GDM1 (cell line): ENCODE results near the gene METTL26.

Experiments used
- DNase-seq: peaks from one replicate; lab custom pipeline; 2025; lab: John Stamatoyannopoulos, UW

The METTL26 gene

DNA sequence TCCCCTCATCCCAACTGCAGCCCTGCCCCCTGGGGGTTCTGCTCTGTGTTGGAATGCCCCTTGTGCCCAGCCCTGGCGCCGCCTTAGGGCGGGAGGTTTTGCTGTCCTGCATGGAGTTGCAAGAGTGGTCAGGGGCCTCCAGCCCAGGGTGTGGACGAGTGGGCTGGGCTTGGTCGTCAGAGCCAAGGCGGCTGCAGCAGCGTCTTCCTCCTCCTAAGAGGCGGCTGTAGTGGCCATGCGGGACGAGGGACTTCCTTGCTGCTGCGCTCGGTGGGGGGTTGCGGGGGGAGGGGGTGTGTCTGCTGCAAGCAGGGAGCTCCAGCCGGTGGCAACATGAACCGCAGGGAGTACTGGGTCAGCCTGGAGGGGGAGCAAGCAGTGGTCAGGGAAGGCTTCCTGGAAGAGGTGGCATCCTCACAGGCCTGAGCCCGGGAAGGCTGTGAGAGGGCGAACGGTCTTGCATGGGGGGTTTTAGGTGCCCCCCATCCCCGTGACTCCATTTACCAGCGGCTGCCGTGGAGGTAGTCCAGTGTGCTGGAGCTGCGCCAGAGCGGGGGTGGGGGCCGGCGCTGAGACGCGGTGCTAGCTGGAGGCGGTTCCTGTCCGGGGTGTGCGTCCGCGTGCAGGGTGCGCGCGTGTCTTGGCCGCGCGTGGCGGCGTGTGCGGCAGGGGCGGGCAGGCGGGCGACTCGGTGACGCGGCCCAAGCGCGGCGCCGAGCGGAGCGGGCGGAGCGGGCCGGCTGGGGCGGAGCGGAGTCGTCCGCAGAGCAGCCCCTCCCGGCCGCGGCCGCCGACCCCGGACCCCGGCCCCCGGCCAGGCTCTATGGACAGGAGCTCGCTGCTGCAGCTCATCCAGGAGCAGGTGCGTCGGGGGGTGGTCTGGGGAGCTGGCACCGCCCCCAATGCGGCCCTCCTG lies 39.1 kb upstream of the METTL26 start, which contains the start of gene RHBDL1:
Gene RHBDL1, plus strand, starts transcription at position 704 of the 916 bp plus-strand sequence. Its CDS starts 120 bp downstream, at position 824.
- DNase-seq = no peak

DNA sequence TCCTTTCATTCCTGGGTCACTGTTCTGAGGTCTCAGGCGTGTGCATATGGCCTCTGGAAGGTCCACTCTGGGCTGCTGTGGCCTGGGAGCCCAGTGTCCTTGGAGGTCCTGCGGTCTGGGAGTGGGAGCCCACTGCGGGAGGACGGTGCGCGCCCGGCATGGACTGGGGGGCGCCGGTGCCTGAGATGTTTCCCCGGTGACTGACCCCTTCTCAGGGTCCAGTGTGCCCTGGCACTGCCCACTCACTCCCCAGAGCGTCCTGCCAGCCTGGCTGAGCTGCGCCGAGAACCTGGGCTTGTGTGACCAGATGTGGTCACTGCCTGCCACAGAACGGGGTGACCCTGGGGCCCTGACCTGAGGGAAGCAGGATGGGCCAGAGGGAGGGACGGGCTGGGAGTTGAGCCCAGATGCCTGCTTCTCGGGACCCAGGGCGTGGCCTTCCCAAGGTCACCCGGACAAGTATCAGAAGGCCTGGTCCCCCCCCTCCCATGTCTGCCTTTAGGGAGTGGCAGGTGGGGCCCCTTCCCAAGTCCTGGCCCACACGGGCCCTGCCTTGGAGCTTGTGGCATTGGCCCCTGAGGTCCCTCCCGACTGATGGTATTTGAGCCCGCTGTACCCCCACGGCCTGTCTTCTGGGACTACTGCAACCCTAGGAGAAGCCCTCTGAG lies 38.2 kb upstream of the METTL26 start:
- DNase-seq = no peak

DNA sequence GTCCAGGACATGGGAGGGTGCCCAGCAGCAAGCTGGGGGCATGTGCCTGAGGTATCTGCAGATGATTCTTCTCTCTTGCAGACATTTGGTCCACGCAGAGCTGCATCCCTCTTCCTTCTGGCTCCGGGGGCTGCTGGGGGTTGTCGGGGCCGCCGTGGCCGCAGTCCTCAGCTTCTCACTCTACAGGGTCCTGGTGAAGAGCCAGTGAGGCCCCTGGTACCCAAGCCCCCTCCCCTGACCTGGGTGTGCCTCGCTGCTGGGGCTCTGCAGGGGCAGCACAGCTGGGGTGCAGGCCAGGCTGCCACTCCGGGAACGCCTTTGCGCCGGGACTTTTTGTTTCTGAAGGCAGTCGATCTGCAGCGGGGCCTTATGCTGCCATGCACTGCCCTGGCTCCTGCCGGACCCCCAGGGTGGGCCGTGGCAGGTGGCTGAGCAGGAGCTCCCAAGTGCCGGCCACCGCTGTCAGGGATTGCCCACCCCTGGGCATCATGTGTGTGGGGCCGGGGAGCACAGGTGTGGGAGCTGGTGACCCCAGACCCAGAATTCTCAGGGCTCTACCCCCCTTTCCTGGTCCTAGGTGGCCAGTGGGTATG lies 37.4 kb upstream of the METTL26 start:
- DNase-seq = no peak

DNA sequence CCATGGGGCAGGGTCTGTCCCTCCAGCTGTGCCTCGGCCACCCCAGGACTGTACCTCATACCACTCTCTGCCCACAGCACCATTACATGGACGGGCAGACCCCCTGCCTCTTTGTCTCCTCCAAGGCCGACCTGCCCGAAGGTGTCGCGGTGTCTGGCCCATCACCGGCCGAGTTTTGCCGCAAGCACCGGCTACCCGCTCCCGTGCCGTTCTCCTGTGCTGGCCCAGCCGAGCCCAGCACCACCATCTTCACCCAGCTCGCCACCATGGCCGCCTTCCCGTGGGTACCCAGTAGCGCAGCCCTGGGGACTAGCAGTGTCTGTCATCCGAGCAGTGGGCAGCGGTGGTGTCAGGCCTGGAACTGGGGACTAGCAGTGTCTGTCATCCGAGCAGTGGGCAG lies 36.7 kb upstream of the METTL26 start:
- no peak for DNase-seq

DNA sequence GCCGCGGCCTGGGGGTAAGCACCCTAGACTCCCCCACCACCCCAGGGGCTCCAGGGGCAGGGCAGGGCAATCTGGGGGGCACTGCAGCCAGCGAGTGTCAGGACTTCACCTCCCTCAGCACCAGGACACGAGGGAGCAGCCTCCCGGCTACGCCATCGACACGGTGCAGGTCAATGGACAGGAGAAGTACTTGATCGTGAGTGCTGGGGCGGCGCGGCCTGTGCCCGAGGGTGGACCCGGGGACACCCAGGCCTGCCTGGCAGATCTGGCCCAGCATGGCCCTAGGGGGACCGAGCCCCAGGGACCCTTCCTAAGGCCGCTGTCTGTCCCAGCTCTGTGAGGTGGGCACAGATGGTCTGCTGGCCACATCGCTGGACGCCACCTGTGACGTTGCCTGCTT lies 36.3 kb upstream of the METTL26 start:
- DNase-seq = no peak

DNA sequence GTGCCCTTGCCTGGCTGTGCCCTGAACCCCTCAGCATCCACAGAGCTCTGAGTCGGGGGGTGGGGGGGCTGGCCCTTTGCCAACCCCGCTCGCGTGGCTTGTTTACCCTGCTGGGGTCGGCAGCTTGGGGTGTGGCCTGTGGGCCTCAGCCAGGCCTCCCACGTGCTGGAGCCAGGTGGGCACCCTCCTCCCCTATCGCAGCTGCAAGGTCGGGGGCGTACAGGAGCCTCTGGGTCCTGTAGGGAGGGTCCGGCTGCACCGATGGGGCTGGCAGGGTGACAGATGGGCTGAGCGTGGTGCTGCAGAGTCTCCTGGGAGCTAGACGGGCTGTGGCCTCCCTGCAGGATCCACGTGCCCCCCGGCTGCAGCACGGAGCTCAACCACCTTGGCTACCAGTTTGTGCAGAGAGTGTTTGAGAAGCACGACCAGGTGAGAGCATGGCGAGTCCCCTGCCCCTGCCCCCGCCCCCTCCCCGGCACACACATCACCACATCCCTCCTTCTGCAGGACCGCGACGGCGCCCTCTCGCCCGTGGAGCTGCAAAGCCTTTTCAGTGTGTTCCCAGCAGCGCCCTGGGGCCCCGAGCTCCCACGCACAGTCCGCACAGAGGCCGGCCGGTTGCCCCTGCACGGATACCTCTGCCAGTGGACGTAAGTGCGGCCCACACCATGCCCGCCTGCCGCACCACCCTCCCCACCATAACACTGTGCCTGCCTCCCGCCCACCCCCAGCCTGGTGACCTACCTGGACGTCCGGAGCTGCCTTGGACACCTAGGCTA lies 35.4 kb upstream of the METTL26 start:
- DNase-seq = no peak

DNA sequence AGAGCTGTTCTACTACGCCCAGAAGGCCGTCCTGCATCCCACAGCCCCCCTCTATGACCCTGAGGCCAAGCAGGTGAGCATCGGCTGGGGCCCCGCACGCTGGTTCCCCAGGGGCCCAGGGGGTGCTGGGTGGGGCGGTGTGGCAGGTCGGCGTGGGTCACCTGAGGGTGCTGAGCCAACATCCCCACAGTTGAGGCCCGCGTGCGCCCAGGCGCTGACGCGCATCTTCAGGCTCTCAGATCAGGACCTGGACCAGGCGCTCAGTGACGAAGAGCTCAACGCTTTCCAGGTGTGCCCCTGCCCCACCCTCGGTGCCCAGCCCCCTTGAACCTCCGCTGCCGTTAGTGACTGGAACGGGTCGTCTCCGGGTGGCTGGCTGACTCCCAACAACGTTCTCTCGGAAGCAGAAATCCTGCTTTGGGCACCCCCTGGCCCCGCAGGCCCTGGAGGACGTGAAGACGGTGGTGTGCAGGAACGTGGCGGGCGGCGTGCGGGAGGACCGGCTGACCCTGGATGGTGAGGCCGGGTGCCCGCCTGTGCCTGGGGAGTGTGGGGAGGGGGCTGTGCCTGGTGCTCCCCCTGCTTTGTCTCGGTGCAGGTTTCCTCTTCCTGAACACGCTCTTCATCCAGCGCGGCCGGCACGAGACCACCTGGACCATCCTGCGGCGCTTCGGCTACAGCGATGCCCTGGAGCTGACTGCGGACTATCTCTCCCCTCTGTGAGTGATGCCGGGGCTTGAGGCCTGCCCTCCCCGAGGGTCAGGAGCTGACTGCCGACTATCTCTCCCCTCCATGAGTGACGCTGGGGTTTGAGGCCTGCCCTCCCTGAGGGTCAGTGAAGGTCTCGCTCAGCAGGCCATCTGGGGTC lies 34.6 kb upstream of the METTL26 start:
- DNase-seq = no peak

DNA sequence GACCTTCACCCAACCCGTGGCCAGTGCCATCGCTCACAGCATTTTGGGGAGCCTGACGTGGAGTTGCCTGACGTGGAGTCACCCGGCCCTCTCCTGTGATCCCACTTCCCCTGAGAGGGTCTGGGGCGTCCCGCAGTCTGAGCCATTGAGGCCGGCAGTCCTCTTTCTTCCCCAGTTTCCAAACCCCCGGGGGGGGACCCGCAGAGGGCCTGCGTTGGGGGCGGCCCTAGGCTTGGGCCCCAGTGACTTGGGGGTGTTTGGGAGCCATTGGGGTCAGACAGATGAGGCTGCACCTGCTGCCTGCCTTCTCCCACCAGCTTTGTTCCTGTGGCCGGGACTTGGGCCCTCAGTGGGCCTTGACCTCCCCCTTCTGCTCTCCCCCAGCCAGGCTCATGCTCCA lies 33.6 kb upstream of the METTL26 start:
- DNase-seq = no peak

DNA sequence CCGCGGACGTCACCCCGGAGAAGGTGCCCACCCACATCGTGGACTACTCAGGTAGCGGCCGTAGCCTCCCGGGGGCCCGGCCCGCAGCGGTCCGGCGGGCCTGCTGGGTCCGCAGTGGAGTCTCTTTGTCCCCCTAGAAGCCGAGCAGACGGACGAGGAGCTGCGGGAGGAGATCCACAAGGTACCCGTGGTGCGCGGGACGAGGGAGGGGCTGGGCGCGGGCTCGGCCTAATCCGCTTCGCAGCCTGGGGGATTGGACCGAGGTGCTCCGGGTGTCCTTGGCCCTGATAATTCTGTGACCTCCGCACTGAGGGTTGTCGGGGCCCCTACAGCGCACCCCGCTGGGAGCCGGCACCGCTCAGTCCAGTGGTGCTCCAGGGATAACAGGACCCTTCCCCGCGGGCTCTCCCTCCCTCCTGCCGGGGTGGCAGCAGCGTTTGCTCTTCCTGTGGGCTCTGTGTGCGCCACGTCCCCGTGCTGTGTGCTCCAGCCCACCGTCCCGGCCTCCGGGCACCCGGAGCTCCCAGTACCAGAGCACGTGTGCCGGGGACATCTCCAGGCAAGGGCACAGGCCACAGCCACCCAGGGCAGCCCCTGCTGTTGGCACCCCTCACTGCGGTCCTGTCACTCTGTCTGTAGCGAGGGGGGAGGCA lies 32.5 kb upstream of the METTL26 start:
- no peak for DNase-seq

DNA sequence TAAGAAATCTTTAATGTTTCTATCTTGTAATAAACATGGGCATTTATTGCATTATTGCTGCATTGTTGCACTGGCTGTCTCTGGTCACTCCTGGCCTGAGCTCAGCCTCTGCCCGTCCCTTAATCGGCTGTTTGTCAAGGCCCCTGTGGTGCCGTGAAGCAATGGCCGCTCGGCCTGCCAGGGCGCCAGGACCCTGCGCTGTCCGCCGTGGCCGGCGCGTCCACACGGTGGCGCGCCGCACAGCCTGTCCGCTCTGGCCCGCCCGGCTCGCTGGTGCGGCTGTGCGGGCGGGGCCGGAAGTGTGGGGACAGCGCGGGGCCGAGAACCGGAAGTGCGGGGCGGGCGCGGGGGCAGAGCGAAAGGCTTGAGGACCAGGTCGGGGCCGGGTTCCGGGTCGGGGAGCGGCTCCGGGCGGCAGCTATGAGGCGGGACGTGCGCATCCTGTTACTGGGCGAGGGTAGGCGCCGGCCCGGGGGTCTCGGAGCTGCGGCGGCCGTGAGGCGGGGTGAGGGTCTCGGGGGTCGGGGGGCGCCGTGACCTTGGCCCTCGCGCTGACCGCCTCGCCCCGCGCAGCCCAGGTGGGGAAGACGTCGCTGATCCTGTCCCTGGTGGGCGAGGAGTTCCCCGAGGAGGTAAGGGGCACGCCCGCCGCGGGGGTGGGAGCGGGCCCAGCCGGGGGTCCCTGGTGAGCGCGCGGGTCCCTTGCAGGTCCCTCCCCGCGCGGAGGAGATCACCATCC lies 31.8 kb upstream of the METTL26 start, which contains the start of gene RHOT2:
Gene RHOT2, plus strand, starts transcription at position 353 of the 739 bp plus-strand sequence. Its CDS starts 68 bp downstream, at position 421.
- peak; percentile 90 for DNase-seq

DNA sequence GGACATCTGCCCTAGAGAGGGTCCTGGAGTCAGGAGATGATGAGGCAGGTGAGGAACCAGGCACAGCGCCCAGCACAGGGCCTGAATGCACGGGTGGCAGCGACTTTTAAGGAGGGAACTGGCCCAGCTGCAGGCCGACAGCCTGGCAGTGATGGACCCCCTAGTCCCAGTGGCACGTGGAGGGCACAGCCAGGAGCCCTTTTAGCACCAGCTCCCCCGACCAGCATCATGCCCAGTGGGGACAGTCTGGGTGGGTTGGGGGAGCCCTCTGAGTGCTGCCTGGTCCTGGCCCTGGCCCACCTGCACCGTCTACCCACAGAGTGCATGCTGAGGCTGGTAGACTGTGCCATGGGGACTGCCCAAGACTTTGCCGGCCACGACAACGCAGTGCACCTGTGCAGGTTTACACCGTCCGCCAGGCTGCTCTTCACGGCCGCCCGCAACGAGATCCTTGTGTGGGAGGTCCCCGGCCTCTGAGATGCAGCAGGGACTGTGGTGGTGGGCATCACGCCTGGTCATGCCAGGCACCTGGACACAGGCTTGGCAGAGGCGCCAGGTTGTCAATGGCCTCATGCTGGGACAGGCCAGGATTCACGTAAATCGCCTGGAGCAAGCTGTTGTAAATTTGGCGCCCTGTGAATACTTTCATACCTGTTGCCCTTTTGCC lies 31.1 kb upstream of the METTL26 start:
- no peak for DNase-seq

DNA sequence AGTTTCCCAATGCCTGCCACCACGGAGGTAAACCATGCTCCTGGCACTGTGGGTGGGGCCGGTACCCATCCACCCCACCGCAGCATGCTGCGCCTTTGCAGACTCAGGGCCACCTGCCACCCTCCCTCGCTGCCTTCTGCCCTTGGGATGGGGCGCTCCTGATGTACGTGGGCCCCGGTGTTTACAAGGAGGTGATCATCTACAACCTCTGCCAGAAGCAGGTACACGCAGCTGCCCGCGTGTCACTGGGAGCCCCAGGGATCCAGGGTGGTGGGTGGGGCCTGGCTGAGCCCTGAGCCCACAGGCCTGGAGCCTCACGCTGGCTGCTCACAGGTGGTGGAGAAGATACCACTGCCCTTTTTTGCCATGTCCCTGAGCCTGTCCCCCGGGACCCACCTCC lies 30.5 kb upstream of the METTL26 start:
- no peak for DNase-seq

DNA sequence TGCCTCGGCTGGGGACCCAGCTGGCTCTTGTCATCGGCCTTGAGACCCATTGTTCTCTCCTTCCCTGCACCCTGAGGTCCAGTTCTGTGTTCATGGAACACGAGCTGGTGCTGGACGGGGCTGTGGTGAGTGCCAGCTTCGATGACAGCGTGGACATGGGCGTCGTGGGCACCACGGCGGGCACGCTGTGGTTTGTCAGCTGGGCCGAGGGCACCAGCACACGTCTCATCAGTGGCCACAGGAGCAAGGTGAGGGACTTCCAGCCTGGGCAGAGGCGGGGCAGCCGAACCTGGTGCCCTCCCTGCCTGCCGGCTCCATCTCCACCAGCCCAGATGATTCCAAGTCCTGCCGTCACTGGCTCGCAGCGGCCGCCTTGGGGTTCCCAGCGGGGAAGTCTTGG lies 26.5 kb upstream of the METTL26 start:
- DNase-seq = no peak

DNA sequence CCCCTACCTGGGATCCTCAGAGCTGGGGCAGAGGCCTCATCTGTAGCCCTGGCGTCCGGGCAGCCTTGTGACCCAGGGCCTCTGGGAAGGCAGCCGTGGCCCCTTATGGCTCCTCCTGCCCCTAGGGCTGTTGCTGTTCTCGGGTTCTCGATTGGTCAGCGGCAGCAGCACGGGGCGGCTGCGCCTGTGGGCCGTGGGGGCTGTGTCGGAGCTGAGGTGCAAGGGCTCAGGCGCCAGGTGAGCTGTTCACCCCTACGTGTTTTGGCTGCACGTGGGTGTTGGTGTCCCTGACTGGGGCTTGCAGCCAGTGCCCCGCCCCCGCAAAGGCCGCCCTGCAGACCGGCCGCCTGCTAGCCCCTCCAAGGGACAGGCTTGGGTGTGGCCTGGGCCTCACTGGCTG lies 26.0 kb upstream of the METTL26 start:
- no peak for DNase-seq

DNA sequence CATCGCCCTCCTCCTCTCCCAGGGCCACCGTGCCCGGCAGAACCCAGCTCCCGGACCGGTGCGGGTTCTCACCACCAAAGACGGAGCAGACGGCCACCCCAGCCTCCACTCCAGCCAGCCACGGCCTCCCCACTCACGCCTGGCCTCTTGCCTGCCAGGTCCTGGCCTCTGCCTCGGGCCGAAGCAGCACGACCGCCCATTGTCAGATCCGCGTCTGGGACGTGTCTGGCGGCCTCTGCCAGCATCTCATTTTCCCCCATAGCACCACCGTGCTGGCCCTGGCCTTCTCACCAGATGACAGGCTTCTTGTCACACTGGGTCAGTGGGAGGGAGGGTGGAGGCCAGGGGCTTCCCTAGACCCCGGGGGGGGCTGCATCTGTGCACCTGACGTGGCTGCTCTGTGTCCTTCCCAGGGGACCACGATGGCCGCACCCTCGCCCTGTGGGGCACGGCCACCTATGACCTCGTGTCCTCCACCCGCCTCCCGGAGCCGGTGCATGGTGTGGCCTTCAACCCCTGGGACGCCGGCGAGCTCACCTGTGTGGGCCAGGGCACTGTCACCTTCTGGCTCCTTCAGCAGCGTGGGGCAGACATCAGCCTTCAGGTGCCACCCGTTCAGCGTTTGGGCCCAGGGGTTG lies 25.2 kb upstream of the METTL26 start:
- DNase-seq = no peak

DNA sequence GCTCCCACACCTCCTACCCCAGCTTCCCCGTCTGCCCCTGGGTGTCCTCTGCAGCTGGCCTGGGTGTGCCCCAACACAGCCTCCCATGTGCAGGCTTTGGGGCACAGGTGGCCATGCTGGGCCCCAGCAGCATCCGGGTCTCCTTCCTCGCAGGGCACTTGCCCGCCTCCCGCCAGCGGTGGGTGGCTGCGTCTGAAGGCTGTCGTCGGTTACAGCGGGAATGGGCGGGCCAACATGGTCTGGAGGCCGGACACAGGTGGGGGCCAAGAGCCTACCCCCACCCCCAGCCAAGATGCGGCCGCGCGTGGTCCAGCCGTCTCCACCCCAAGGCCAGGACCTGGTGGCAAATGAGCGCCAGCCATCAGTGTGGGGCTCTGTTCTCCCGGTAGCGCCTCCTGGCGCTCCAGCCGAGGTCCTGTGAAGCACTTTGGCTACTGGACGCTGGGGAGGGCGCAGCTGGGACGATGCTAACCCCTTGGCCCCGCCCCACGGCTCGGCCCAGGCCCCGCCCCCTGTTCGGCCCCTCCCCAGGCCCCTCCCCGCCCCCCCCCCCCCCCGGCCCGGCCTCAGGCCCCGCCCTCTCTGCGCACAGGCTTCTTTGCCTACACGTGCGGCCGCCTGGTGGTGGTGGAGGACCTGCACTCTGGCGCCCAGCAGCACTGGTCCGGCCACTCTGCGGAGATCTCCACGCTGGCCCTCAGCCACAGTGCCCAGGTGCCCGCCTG lies 24.5 kb upstream of the METTL26 start:
- DNase-seq = no peak

DNA sequence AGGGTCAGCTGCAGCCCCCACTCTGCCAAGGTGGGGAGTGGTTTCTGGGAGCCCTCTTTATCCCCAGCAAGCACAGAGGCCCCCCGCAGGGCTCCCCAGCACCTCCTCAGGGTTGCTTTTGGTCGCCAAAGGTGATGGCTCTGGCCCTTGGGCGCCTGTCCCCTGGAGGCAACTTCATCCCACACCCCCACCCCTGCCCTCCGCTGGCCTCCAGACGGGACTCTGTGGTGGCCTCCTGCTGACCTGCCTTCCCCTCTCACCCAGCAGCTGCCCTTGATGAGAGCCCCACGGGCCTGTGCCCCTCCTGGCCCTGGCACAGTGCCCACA lies 24.0 kb upstream of the METTL26 start:
- no peak for DNase-seq

DNA sequence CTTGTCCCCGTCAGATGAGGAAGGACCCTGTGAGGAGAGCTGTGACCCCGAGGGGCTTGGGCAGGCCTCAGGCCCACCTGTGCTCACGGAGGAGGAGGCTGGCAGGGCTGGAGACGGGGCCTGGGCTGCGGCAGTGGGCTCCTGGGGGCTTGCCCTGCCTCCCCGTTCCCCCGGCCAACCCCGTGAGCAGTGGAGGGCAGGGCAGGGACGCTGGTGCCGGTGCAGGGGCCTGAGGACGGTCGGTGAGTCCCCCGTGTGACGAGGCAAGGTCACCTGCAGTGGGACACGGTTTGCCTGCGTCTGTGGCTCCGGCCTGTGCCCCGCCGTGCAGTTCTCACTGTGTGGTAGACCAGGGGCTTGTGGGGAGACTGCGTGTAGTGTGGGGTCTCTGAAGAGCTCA lies 23.5 kb upstream of the METTL26 start:
- no peak for DNase-seq
